ENCODE measurements around the gene B3GNT7.
"Not testable (repeated sequence)": the region's sequence is repeated elsewhere in the genome, so short reads cannot be mapped to it uniquely, and the experiment has no call there.

B3GNT7 gene

DNA sequence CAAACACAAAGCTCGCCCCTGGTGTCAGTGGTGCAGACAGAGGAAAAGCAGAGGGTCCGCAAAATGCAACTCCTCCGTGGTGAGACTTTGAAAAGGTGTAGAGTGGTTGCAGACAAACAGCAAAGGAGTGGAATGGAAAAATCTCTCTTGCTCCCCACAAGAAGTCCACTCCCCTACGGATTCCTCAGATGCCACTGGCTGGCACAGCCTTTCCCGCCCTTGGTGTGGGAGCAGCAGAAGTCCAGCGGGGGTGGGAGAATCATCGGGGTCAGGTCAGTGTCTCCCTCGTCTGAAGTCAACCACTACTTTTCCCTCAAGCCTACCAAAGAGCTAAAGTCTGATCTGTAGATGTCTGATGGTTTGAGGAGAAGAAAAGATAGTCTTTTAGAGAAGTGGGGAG, 22.3 kb upstream of the B3GNT7 start:
- DNase-seq (ENCODE audit: low read depth), result no peak
- no peak overlapping the region for H3K4me3 ChIP-seq (ENCODE audit: low read length)
- TF ChIP-seq, protein P1, sequence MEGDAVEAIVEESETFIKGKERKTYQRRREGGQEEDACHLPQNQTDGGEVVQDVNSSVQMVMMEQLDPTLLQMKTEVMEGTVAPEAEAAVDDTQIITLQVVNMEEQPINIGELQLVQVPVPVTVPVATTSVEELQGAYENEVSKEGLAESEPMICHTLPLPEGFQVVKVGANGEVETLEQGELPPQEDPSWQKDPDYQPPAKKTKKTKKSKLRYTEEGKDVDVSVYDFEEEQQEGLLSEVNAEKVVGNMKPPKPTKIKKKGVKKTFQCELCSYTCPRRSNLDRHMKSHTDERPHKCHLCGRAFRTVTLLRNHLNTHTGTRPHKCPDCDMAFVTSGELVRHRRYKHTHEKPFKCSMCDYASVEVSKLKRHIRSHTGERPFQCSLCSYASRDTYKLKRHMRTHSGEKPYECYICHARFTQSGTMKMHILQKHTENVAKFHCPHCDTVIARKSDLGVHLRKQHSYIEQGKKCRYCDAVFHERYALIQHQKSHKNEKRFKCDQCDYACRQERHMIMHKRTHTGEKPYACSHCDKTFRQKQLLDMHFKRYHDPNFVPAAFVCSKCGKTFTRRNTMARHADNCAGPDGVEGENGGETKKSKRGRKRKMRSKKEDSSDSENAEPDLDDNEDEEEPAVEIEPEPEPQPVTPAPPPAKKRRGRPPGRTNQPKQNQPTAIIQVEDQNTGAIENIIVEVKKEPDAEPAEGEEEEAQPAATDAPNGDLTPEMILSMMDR (conservative IDR thresholded peaks at IDR 0.05; ENCODE audit: low read length), result no peak

DNA sequence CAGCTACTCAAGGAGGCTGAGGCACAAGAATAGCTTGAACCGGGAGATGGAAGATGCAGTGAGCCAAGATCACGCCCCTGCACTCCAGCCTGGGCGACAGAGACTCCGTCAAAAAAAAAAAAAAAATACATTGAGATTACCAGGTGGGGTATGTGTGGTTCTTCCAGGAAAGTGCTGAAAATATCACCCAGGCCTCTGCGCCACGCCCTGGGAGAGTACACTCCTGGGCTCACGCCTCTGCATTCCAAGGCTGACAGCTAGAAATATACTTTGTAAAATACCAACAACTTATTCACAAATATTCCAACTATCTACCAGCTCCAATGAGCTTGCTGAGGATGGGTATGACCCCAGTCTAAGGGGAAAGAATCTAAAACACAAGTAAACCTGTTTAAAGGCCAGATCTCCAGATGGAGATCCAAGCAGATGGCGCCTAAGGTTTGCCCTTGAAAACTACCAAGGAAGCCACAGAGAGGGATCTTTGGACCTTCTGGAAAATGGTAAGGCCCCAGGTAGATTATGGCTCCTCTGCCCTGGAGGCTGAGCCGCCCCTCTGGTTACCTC, 21.6 kb upstream of the B3GNT7 start:
- no peak for DNase-seq (ENCODE audit: low read depth)
- TF ChIP-seq, protein P1 (conservative IDR thresholded peaks at IDR 0.05; ENCODE audit: low read length), result no peak
- no peak overlapping the region for H3K4me3 ChIP-seq (ENCODE audit: low read length)

DNA sequence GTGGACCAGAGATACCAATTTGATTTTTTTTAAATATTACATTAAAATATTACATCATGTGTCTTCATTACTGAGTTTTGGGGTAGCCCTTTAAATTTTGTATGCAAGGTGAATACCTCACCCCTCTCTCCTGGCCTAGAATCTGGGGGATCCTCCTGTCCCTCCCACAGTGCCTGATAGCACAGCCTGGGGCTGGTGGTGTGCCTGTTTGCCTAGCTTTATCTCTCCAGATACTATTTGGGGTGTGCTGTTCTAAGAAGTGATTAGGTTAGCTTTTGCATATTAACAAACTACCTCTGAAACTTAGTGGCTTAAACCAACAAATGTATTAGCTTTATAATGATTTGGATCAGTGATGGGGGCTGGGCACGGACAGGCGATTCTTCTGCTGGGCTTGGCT, 20.7 kb upstream of the B3GNT7 start:
- TF ChIP-seq, protein P1 (conservative IDR thresholded peaks at IDR 0.05; ENCODE audit: low read length), result no peak
- no peak overlapping the region for H3K4me3 ChIP-seq (ENCODE audit: low read length)
- DNase-seq (ENCODE audit: low read depth), result no peak

DNA sequence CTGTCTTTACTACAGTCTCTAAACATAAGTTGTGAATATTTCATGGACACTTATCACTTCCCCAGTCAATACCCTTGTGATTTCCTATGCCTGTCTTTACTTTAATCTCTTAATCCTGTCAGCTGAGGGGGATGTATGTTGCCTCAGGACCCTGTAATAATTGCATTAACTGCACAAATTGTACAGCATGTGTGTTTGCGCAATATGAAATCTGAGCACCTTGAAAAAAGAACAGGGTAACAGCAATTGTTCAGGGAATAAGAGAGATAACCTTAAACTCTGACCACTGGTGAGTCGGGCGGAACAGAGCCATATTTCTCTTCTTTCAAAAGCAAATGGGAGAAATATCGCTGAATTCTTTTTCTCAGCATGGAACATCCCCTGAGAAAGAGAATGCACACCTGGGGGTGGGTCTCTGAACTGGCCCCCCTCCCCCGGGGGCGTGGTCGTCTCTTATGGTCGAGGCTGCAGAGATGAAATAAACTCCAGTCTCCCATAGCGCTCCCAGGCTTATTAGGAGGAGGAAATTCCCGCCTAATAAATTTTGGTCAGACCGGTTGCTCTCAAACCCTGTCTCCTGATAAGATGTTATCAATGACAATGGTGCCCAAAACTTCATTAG, 19.4 kb upstream of the B3GNT7 start:
- not testable (repeated sequence) for H3K4me3 ChIP-seq (ENCODE audit: low read length); DNase-seq (ENCODE audit: low read depth)

DNA sequence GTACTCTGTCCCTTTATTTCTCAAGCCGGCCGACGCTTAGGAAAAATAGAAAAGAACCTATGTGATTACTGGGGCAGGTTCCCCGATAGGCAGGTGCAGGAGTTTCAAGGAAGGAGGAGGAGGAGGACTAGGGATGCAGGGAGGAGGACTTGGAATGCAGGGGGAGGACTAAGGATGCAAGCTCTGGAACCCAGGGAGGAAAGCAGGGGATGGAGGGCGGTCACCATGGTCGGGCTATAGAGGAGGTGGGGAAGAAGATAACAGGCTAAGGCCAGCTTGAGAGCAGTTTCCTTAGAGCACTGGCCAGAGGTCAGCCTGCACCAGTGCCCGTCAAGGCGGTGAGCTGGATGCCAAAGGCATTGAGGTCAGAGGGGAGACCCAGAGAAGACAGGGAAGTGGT, 18.7 kb upstream of the B3GNT7 start:
- TF ChIP-seq, protein P1 (conservative IDR thresholded peaks at IDR 0.05; ENCODE audit: low read length), result no peak
- no peak for DNase-seq (ENCODE audit: low read depth)
- H3K4me3 ChIP-seq (ENCODE audit: low read length), result no peak overlapping the region

DNA sequence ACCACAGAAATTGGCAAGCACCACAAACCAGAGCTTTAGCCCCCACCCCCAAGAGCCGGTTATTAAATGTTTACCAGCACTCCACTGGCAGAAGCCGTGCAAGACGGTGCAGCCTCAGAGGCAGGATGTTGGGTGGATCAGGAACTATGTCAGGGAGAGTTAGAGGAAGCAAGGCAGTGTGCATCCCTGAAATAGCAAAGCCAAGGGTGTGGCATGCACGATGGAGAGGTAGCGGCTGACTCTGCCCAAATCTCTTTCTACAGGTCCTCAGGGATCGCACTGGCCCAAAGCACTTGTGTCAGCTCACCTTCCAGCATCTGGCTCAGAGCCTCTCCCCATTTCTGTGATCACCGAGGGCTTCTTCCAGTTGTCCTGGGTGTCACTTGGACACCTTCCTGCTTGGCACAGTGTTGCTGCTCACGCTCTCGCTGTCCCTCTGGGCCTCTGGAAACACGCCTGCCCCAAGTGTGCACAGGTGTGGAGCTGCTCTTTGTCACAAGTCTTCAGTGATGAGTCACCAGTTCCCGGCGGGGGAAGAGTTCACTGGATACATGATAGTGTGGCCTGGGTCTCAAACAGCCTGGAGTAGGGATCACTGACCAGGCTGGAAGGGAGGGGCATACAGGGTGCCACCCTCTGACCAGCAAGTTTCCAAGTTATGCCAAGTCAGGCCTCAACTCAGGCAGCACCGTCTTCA, 17.3 kb upstream of the B3GNT7 start:
- H3K4me3 ChIP-seq (ENCODE audit: low read length), result no peak overlapping the region
- DNase-seq (ENCODE audit: low read depth), result no peak
- TF ChIP-seq, protein P1 (conservative IDR thresholded peaks at IDR 0.05; ENCODE audit: low read length), result no peak

DNA sequence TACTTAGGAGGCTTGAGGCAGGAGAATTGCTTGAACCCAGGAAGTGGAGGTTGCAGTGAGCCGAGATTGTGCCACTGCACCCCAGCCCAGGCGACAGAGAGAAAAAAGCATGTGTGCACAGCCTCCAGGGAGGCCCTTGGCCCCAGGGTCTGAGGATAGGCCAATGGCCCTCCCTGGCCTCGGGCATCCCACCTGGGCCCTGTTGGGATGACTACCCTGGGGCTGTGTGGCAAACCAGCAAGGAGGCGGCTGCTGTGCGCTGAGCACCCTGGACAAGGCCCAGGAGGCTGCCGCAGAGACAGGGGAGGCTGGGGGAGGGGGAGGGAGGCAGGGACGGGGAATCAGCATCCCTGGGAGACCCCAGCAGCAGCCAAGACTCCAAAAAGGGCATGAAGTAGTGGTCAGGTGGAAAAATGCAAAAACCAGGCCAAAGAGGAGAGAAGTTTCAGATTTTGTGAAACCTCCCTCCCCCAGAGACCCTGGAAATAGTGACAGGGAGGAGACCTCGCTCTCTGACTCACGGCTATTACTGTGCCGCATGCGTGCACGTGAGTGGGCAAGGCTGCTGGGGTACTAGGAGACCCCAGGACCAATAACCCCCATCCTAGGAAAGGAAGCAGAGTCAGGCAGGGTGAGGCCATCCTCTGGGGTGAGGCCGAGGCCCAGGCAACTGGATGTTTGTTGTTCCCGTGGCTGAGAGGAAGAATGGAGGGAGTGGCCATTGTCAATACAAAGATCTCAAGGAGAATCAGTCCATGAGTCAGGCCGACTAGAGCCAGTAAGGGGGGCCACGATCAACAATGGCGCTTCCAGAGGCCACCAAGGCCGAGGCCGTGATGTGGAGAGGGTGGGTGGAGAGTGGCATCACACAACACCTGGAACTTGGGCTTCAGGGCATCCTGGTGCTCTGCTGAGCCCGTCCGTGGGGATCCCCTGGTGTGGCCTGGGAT, 16.0 kb upstream of the B3GNT7 start:
- no peak for DNase-seq (ENCODE audit: low read depth)
- TF ChIP-seq, protein P1 (conservative IDR thresholded peaks at IDR 0.05; ENCODE audit: low read length), result no peak
- no peak overlapping the region for H3K4me3 ChIP-seq (ENCODE audit: low read length)

Measured in AG10803 (cell line).